HepG2 (cell line): ENCODE results near the gene FAM156B. TPM values are rescaled to one million over a fixed set of nuclear protein-coding genes. Genes with fewer than 3 reads are reported as not detected.

Source experiments
- CEBPB ChIP-seq: IDR thresholded peaks from 2 replicates; pipeline ENCODE4 v1.6.1; 2011; ENCODE audit warnings: low read depth, low read length, improper control_type of control experiment, borderline replicate concordance
- TCF12 ChIP-seq, 2 experiments: fragments of 450-650 bp in 1 of 2; sonication (generic) in 1 of 2; formaldehyde crosslinking in 1 of 2; IDR thresholded peaks; 2 replicates each; pipeline versions ENCODE4 v1.6.1 to v1.8.0; 2017 to 2022; ENCODE audit warnings: antibody characterized with exemption in 1 of 2, mild to moderate bottlenecking in 1 of 2, missing genetic modification reagents in 1 of 2, moderate library complexity in 1 of 2
- TCF7L2 ChIP-seq: IDR thresholded peaks from 2 replicates; pipeline ENCODE4 v1.6.1; 2011; ENCODE audit warnings: mild to moderate bottlenecking, low read depth, low read length, moderate library complexity
- ZNF224 ChIP-seq: sonication (generic); formaldehyde crosslinking; IDR thresholded peaks from 2 replicates; pipeline ENCODE4 v1.5.0; 2020; ENCODE audit warnings: mild to moderate bottlenecking, missing genetic modification reagents
- ZNF652 ChIP-seq: IDR thresholded peaks from 2 replicates; pipeline ENCODE4 v1.6.1; 2016; ENCODE audit warnings: low read depth, borderline replicate concordance
- polyA plus RNA-seq, 8 experiments: library from polyadenylated mRNA; depleted of rRNA in 3 of 8; stranded (reverse) in 7 of 8; unstranded in 1 of 8; fragments of >200 nt; fragmentation: Illumina TruSeq in 4 of 8; extraction: Trizol in 4 of 8; gene quantifications; 2 replicates each; pipeline versions ENCODE4 v1.2.1 to v1.2.3, GENCODE V29; 2011 to 2016; ENCODE audit warnings: low read depth in 4 of 8, missing spikeins in 1 of 8, mixed read lengths in 1 of 8; ENCODE audit not compliant: insufficient read depth in 1 of 8
- total RNA-seq, 5 experiments: library from RNA; depleted of rRNA; stranded (reverse); fragments of >200 nt; fragmentation: Illumina TruSeq; extraction: Trizol; gene quantifications; 2 replicates each; pipeline ENCODE4 v1.2.3, GENCODE V29; 2016; ENCODE audit warnings: low read depth in 1 of 5
- TF ChIP-seq, protein P1 (sequence below): sonication (generic); formaldehyde crosslinking; IDR thresholded peaks from 2 replicates; pipeline ENCODE4 v1.9.0; 2021; ENCODE audit warnings: missing genetic modification reagents, borderline replicate concordance
- TF ChIP-seq, protein P2 (sequence below): IDR thresholded peaks from 2 replicates; pipeline ENCODE4 v1.6.1; 2016; ENCODE audit warnings: missing compliant biosample characterization, missing genetic modification reagents, borderline replicate concordance
- TF ChIP-seq, protein P3 (sequence below): sonication (generic); formaldehyde crosslinking; IDR thresholded peaks from 2 replicates; pipeline ENCODE4 v1.5.0; 2020; ENCODE audit warnings: missing genetic modification reagents

Gene FAM156B
- total and polyA plus RNA-seq, 2 of the 13 experiments (the other 11 are each of a cell fraction or from before 2014, with no cell fraction given) = 7.8 to 82.1 TPM

DNA sequence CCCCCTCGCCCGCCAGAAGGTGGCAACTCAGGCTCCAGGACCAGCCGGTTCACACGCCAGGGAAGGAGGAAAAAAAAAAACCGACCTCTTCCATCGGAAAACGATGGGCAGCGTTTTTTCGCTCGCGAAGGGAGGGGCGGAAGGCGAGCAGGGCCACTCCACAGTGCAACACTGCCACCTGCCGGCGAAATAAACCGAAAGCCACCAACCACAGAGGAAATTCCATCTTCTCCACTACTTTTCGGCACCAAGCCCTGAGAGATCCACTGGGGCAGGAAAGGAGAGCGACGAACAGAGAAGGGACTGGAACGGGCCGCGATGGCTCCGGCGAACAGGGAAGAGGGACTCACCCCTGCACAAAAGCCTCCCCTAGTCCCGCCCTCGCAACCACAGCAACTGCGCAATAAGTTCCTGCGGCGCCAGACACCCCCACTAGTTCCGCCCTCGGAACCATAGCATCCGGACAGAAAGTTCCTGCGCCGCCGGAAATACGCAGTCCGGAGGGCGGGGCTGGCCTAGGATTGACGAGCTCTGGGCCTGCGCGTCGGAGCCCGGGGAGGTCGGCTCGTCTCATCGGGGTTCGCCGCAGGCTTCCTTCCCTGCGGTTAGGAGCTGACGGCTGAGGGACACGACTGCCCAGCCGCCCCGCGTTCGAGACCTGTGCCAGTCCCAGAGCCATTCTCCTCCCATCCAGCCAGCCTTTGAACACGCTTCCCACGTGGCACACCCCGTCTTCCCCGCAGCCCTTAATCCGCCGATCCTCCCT is 37.8 kb downstream of the FAM156B start (continued):
- TF ChIP-seq, protein P1, sequence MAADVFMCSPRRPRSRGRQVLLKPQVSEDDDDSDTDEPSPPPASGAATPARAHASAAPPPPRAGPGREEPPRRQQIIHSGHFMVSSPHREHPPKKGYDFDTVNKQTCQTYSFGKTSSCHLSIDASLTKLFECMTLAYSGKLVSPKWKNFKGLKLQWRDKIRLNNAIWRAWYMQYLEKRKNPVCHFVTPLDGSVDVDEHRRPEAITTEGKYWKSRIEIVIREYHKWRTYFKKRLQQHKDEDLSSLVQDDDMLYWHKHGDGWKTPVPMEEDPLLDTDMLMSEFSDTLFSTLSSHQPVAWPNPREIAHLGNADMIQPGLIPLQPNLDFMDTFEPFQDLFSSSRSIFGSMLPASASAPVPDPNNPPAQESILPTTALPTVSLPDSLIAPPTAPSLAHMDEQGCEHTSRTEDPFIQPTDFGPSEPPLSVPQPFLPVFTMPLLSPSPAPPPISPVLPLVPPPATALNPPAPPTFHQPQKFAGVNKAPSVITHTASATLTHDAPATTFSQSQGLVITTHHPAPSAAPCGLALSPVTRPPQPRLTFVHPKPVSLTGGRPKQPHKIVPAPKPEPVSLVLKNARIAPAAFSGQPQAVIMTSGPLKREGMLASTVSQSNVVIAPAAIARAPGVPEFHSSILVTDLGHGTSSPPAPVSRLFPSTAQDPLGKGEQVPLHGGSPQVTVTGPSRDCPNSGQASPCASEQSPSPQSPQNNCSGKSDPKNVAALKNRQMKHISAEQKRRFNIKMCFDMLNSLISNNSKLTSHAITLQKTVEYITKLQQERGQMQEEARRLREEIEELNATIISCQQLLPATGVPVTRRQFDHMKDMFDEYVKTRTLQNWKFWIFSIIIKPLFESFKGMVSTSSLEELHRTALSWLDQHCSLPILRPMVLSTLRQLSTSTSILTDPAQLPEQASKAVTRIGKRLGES (CRISPR knock-in tag) = no peak
- TF ChIP-seq CEBPB = peak; percentile 54; the same call in 1 of the 2 replicates
- TF ChIP-seq, protein P2, sequence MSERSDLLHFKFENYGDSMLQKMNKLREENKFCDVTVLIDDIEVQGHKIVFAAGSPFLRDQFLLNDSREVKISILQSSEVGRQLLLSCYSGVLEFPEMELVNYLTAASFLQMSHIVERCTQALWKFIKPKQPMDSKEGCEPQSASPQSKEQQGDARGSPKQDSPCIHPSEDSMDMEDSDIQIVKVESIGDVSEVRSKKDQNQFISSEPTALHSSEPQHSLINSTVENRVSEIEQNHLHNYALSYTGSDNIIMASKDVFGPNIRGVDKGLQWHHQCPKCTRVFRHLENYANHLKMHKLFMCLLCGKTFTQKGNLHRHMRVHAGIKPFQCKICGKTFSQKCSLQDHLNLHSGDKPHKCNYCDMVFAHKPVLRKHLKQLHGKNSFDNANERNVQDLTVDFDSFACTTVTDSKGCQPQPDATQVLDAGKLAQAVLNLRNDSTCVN (CRISPR knock-in tag) = no peak
- no peak for TF ChIP-seq TCF7L2
- TF ChIP-seq ZNF224 = no peak
- no peak for TF ChIP-seq ZNF652 (CRISPR knock-in tag)
- no peak for TF ChIP-seq TCF12 (IDR thresholded peaks at IDR 0.05)
- TF ChIP-seq TCF12 (CRISPR knock-in tag; IDR thresholded peaks at IDR 0.05) = no peak
- TF ChIP-seq, protein P3, sequence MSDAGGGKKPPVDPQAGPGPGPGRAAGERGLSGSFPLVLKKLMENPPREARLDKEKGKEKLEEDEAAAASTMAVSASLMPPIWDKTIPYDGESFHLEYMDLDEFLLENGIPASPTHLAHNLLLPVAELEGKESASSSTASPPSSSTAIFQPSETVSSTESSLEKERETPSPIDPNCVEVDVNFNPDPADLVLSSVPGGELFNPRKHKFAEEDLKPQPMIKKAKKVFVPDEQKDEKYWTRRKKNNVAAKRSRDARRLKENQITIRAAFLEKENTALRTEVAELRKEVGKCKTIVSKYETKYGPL (CRISPR knock-in tag) = no peak
